Peyer's patch (tissue), 4 donors: ENCODE results near the gene TMEM19.

ENCODE experiments used
- POLR2A ChIP-seq, 2 donors: fragments of 450-650 bp; IDR thresholded peaks; one replicate each; pipeline ENCODE4 v1.5.1; 2017; ENCODE audit warnings: antibody characterized with exemption in 2 of 2, mild to moderate bottlenecking in 2 of 2, moderate library complexity in 2 of 2
- TF ChIP-seq, protein P1 (sequence below), 6 experiments: fragments of 450-650 bp in 4 of 6; fragments of 200-600 bp in 2 of 6; sonication (generic) in 1 of 6; IDR thresholded peaks; one replicate each; pipeline ENCODE4 v1.5.1; 2017 to 2019; ENCODE audit warnings: antibody characterized with exemption in 6 of 6, mild to moderate bottlenecking in 3 of 6, moderate library complexity in 1 of 6

DNA sequence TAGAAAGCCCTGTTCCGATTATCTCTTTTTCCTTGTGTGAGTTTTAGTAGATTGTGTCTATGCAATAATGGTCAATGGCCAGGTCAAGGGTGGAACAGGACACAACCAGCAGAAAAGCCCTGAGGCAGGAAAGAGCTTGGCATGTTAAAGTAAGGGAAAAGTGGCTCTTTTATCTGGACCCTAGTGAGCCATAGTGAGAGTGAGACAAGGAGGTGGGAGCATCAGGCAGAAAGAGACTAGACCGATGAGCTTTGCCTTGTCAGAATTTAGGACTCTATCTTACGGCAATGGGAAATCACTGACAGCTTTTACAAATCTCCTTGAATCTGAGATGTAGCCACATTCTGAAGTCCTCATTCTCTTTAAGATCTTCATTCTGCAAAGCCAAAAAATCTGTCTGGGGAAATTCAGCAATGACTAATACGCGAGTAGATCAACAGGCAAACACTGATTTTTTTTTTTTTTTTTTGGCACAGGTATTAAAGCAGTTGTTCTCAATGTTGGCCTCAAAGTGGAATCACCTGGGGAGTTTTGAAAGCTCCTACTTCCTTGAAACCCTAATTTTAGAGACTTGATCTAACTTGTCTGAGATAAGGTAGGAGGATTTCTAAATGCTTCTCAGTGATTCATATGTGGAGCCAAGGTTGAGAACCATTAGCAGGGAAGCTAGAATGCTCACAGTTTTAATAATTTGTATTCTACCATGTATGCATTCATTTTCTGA, 33.9 kb downstream of the TMEM19 start:
- TF ChIP-seq, protein P1, sequence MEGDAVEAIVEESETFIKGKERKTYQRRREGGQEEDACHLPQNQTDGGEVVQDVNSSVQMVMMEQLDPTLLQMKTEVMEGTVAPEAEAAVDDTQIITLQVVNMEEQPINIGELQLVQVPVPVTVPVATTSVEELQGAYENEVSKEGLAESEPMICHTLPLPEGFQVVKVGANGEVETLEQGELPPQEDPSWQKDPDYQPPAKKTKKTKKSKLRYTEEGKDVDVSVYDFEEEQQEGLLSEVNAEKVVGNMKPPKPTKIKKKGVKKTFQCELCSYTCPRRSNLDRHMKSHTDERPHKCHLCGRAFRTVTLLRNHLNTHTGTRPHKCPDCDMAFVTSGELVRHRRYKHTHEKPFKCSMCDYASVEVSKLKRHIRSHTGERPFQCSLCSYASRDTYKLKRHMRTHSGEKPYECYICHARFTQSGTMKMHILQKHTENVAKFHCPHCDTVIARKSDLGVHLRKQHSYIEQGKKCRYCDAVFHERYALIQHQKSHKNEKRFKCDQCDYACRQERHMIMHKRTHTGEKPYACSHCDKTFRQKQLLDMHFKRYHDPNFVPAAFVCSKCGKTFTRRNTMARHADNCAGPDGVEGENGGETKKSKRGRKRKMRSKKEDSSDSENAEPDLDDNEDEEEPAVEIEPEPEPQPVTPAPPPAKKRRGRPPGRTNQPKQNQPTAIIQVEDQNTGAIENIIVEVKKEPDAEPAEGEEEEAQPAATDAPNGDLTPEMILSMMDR (IDR thresholded peaks at IDR 0.05): no peak
- TF ChIP-seq POLR2A (IDR thresholded peaks at IDR 0.05): no peak
